ENCODE measurements around the gene ZNF236.

DNA sequence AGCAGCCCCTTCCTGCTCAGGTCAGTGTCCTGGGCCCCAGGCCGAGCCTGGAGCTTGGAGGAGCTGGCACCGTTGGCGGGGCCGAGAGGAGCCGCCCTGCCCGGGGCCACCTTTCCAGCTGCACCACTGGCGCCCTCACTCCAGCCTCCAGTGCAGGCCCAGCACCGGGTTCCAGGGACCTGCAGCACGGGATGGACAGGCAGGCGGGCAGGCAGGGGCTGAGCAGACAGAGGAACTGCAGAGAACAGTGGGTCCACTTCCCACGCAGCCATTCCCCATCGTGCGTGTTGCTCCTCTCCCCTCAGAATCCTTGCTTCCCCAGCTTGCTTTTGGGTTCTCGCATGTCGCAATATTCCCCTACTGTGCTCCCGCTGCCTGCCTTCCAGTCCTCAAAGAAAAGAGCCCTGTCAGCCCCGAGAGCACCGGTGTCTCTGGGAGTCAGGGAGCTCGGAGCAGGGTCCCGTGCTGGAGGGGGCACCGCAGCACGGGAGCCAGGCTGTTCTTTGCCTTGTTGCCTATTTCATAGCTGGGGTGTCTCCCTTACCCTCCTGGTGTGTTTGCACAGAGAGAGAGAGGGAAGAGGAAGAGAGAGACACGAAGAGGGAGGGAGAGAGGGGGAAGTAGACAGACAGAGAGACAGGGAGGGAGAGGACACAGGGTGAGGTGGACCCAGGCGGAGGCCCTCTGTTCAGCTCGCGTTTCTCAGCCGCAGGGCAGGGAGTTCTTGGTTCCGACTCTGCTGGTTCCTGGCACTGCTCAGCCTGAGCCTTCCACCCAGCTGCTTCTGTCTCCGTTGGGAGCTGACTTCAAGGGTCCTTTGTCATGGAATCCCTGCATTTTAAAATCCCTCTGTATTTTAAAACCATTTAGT lies 184.2 kb downstream of the ZNF236 start:
- TF ChIP-seq, protein P1, sequence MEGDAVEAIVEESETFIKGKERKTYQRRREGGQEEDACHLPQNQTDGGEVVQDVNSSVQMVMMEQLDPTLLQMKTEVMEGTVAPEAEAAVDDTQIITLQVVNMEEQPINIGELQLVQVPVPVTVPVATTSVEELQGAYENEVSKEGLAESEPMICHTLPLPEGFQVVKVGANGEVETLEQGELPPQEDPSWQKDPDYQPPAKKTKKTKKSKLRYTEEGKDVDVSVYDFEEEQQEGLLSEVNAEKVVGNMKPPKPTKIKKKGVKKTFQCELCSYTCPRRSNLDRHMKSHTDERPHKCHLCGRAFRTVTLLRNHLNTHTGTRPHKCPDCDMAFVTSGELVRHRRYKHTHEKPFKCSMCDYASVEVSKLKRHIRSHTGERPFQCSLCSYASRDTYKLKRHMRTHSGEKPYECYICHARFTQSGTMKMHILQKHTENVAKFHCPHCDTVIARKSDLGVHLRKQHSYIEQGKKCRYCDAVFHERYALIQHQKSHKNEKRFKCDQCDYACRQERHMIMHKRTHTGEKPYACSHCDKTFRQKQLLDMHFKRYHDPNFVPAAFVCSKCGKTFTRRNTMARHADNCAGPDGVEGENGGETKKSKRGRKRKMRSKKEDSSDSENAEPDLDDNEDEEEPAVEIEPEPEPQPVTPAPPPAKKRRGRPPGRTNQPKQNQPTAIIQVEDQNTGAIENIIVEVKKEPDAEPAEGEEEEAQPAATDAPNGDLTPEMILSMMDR (conservative IDR thresholded peaks at IDR 0.05), result no peak
- no peak for TF ChIP-seq ZFX (IDR thresholded peaks at IDR 0.05)
